Measurements from ENCODE around the gene GPR150. TPM values are rescaled to one million over a fixed set of nuclear protein-coding genes. Genes with fewer than 3 reads are reported as not detected.

Gene GPR150
- total and polyA plus RNA-seq, 2 of the 4 experiments (the other 2 are of a cell fraction), result under 0.01 to 0.10 TPM

GRCh38 chr5:95624368-95624767, 4.5 kb downstream of the GPR150 start:
- TF ChIP-seq CTCF (conservative IDR thresholded peaks at IDR 0.05; ENCODE audit: low read depth, low read length) (no peak), ELK1 (IDR thresholded peaks at IDR 0.05; ENCODE audit: borderline replicate concordance, low read depth, low read length) (no peak), BHLHE40 (IDR thresholded peaks at IDR 0.05; ENCODE audit: low read depth, low read length) (no peak), RCOR1 (IDR thresholded peaks at IDR 0.05; ENCODE audit: insufficient replicate concordance, low read length) (no peak), MXI1 (IDR thresholded peaks at IDR 0.05; ENCODE audit: borderline replicate concordance, low read depth, low read length) (no peak), MAZ (IDR thresholded peaks at IDR 0.05; ENCODE audit: borderline replicate concordance, low read depth, low read length) (no peak), FOS (IDR thresholded peaks at IDR 0.05; ENCODE audit: low read depth, low read length) (no peak), NFE2L2 (IDR thresholded peaks at IDR 0.05; ENCODE audit: low read depth, low read length) (no peak), USF2 (IDR thresholded peaks at IDR 0.05; ENCODE audit: low read depth, low read length) (no peak), RFX5 (IDR thresholded peaks at IDR 0.05; ENCODE audit: low read depth, low read length) (no peak), CEBPB (IDR thresholded peaks at IDR 0.05; ENCODE audit: low read depth, low read length) (no peak), MAFK (IDR thresholded peaks at IDR 0.05; ENCODE audit: low read depth, low read length) (no peak), POLR2A (IDR thresholded peaks at IDR 0.05; ENCODE audit: low read depth, low read length) (no peak), CHD1 (IDR thresholded peaks at IDR 0.05; ENCODE audit: low read depth, low read length) (no peak), RAD21 (IDR thresholded peaks at IDR 0.05; ENCODE audit: low read length) (no peak), SMC3 (IDR thresholded peaks at IDR 0.05; ENCODE audit: low read depth, low read length) (no peak)
- H2BK15ac ChIP-seq (ENCODE audit: low read depth, low read length), result no peak overlapping the region
- no peak overlapping the region for H2AK5ac ChIP-seq (ENCODE audit: low read depth, low read length)
- H3K56ac ChIP-seq (ENCODE audit: extremely low read depth, insufficient read depth, low read length), result no peak overlapping the region
- no peak overlapping the region for H2AK9ac ChIP-seq (replicated peaks; ENCODE audit: low read depth, low read length, poor library complexity)
- H3K9ac ChIP-seq (ENCODE audit: low read depth, low read length), result no peak overlapping the region
- H3K14ac ChIP-seq (replicated peaks; ENCODE audit: low read depth, low read length), result no peak overlapping the region
- no peaks in the 10 kb centered on the region for H3K36me3 ChIP-seq (ENCODE audit: control insufficient read depth, insufficient read depth, low read length)
- H2BK20ac ChIP-seq (ENCODE audit: low read depth, low read length), result no peak overlapping the region
- in situ Hi-C loops (cut with MboI; ENCODE audit: low sequenced_read_pairs) (no loop called here), intact Hi-C loops (cut with micrococcal nuclease) (no loop called here), dilution Hi-C loops (cut with HindIII; ENCODE audit: low sequenced_read_pairs, unreplicated experiment) (no loop called here)
- no peak overlapping the region for H3K27ac ChIP-seq (ENCODE audit: insufficient read depth, low read length)
- ChIA-PET CTCF (no interaction called here), POLR2A (ENCODE audit: unreplicated experiment) (no interaction called here)
- WGBS, 2 experiments (ENCODE audit: extremely low coverage in 2 of 2, insufficient read length in 1 of 2), result no CpG with 5 or more reads among the region's 2 CpGs
- H3K23ac ChIP-seq (ENCODE audit: low read depth, low read length), result no peak overlapping the region
- no peaks in the 10 kb centered on the region for H3K9me3 ChIP-seq (ENCODE audit: control insufficient read depth, insufficient read depth, low read length)
- no peaks in the 10 kb centered on the region for H3K9me1 ChIP-seq (ENCODE audit: insufficient read depth, low read length)
- H4K8ac ChIP-seq (ENCODE audit: low read depth in 2 of 2, low read length in 2 of 2), result no peak overlapping the region
- no peak overlapping the region for H2BK5ac ChIP-seq (ENCODE audit: low read depth, low read length, poor library complexity, severe bottlenecking)
- no peak for DNase-seq
- no peak for ATAC-seq (ENCODE audit: low read depth)
- no peaks in the 10 kb centered on the region for H3K27me3 ChIP-seq (ENCODE audit: control insufficient read depth, insufficient read depth, low read length)
- H3K4me1 ChIP-seq (ENCODE audit: control insufficient read depth, insufficient read depth, low read length), result peaks cover 13% of the 10 kb centered on the region
- no peak overlapping the region for H4K5ac ChIP-seq (ENCODE audit: low read depth, low read length)
- no peak overlapping the region for H3K4me2 ChIP-seq (ENCODE audit: low read depth, low read length)
- H3K4me3 ChIP-seq (ENCODE audit: insufficient read depth, low read depth, low read length), result no peak overlapping the region
- H3K18ac ChIP-seq (ENCODE audit: low read depth, low read length), result no peak overlapping the region
- no peaks in the 10 kb centered on the region for H3K79me1 ChIP-seq (ENCODE audit: low read depth in 1 of 2, low read length in 2 of 2)
- no peak overlapping the region; the same call in 1 of the 2 replicates for H2BK120ac ChIP-seq (ENCODE audit: low read depth, low read length)
- no TSS peak for BruUV-seq (replicated peaks)
- no peak overlapping the region for H3K4ac ChIP-seq (ENCODE audit: low read depth, low read length)
- no peak overlapping the region for H4K91ac ChIP-seq (ENCODE audit: insufficient read depth, low read depth, low read length)
- H2AFZ ChIP-seq (replicated peaks; ENCODE audit: low read length, poor library complexity), result no peak overlapping the region
- H4K20me1 ChIP-seq (ENCODE audit: insufficient read depth, low read length), result no peaks in the 10 kb centered on the region

Data from IMR-90 (cell line).